SH-SY5Y (cell line): ENCODE data around the gene GAREM1.

Experiments used
- GATA2 ChIP-seq: IDR thresholded peaks from 2 replicates; pipeline ENCODE4 v1.6.1; 2011; ENCODE audit warnings: mild to moderate bottlenecking, low read depth, low read length
- GATA3 ChIP-seq: IDR thresholded peaks from 2 replicates; pipeline ENCODE4 v1.6.1; 2011; ENCODE audit warnings: low read depth, mild to moderate bottlenecking, low read length, moderate library complexity

DNA sequence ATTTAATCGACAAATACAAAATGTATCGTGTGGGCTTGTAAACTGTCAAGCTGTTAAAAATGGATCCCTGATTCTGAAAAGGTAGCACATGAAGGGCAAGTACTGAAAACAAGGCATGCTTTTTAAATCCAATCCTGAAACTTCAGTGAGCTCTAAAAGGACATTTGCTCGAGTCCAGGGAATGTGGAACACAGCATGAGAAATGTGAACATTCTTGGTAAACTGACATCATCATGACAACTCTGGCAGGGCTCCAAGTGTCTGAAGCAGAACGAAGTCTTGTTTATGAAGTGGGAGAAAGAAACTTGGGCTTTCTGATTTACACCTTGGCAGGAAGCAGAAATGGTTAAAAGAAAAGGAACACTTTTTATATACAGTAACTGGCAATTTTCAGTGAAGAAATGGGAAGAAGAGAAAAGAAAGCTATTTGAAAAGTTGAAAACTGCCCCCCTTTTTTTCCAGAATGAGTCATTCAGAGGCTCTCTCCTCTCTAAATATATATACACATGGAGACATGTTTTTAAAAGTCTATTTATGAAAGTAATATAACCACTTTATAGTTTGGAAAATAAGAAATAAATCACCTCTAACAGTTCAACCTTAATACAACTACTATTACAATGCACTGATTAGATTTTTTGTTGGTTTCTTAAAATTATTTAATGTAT, 120.8 kb downstream of the GAREM1 start:
- TF ChIP-seq GATA2 (no peak), GATA3 (no peak)
